HCT116 (cell line): ENCODE data around the gene TNFAIP8L3. TPM values are rescaled to one million over a fixed set of nuclear protein-coding genes. Genes with fewer than 3 reads are reported as not detected.

Source experiments
- ATAC-seq: fragments of 200-7000 bp; cut with Tn5 transposase; 2 replicates; pipeline ENCODE4 v1.9.1; 2020; ENCODE audit warnings: mild to moderate bottlenecking, moderate library complexity
- BruUV-seq: library from RNA; stranded (reverse); fragments of 400-500 nt; replicated peaks from 2 replicates; lab custom pipeline; 2021; lab: Mats Ljungman, UMichigan
- CTCF ChIA-PET: fragments of 300-600 bp; sonication (Branson Sonifier 250); formaldehyde crosslinking; loops from one replicate; lab custom pipeline; 2021; ENCODE audit warnings: antibody characterized with exemption; lab: Charles Lee
- POLR2A ChIA-PET: fragments of 300-600, 350-600 bp; sonication (Branson Sonifier 250); formaldehyde crosslinking; loops from one replicate; lab custom pipeline; 2021; ENCODE audit warnings: antibody characterized with exemption; lab: Charles Lee
- RAD21 ChIA-PET, 2 experiments: fragments of 300-600 bp; sonication (Branson Sonifier 250); formaldehyde crosslinking; loops; one replicate each; lab custom pipeline; 2023; ENCODE audit warnings: low total read pairs in 2 of 2; ENCODE audit not compliant: uncharacterized antibody in 2 of 2, unreplicated experiment in 2 of 2, low non-redundant PET in 1 of 2; lab: Charles Lee
- DNase-seq: peaks from one replicate; pipeline ENCODE4 v3.0.0-alpha.2; 2010; ENCODE audit warnings: low read depth, low spot score
- H2AFZ ChIP-seq: fragments of 200-600 bp; shearing (Covaris generic), sonication (generic); 2 replicates; pipeline ENCODE4 v1.6.1; 2017; ENCODE audit warnings: low read depth, mixed run types, mixed read lengths, antibody characterized with exemption, low read length; ENCODE audit not compliant: poor library complexity, severe bottlenecking
- H3K27ac ChIP-seq: 2 replicates; pipeline ENCODE4 v1.5.1; 2012; ENCODE audit warnings: low read depth, low read length
- H3K27me3 ChIP-seq: fragments of 200-600 bp; sonication (generic); 2 replicates; pipeline ENCODE4 v1.6.1; 2016; ENCODE audit warnings: mixed run types, low read length, mixed read lengths; ENCODE audit not compliant: insufficient read depth
- H3K36me3 ChIP-seq, 2 experiments: fragments of 200-500 bp in 1 of 2; fragments of 200-600 bp in 1 of 2; sonication (Bioruptor generic) in 1 of 2; sonication (generic) in 1 of 2; 2 replicates each; pipeline versions ENCODE4 v1.5.1 to v1.6.1; 2014 to 2016; ENCODE audit warnings: low read length in 2 of 2, inconsistent platforms in 1 of 2, mixed read lengths in 1 of 2, mixed run types in 1 of 2; ENCODE audit not compliant: insufficient read depth in 2 of 2, control insufficient read depth in 1 of 2
- H3K4me1 ChIP-seq, 2 experiments: fragments of 200-600 bp in 1 of 2; sonication (generic) in 1 of 2; 2 replicates each; pipeline versions ENCODE4 v1.5.1 to v1.6.1; 2012 to 2017; ENCODE audit warnings: low read length in 2 of 2, inconsistent platforms in 1 of 2, mild to moderate bottlenecking in 1 of 2, mixed read lengths in 1 of 2, mixed run types in 1 of 2, moderate library complexity in 1 of 2; ENCODE audit not compliant: insufficient read depth in 2 of 2, control insufficient read depth in 1 of 2
- H3K4me2 ChIP-seq: fragments of 200-600 bp; sonication (generic); 2 replicates; pipeline ENCODE4 v1.6.1; 2017; ENCODE audit warnings: mixed run types, low read length, mixed read lengths
- H3K4me3 ChIP-seq, 2 experiments: fragments of 200-600 bp in 1 of 2; sonication (generic) in 1 of 2; replicated peaks in 1 of 2; 2 replicates each; pipeline ENCODE4 v1.5.1; 2011 to 2016; ENCODE audit warnings: low read length in 2 of 2, control low read depth in 1 of 2, low read depth in 1 of 2, mild to moderate bottlenecking in 1 of 2, mixed read lengths in 1 of 2, mixed run types in 1 of 2
- H3K79me2 ChIP-seq: fragments of 200-600 bp; sonication (generic); 2 replicates; pipeline ENCODE4 v1.6.1; 2017; ENCODE audit warnings: mild to moderate bottlenecking, mixed run types, low read length, moderate library complexity, mixed read lengths; ENCODE audit not compliant: insufficient read depth
- H3K9ac ChIP-seq: fragments of 200-600 bp; sonication (generic); 2 replicates; pipeline ENCODE4 v1.6.1; 2016; ENCODE audit warnings: low read length, mixed read lengths
- H3K9me2 ChIP-seq: fragments of 200-600 bp; sonication (generic), shearing (Covaris generic); 2 replicates; pipeline ENCODE4 v1.6.1; 2017; ENCODE audit warnings: mixed run types, mild to moderate bottlenecking, moderate library complexity; ENCODE audit not compliant: insufficient read depth
- H3K9me3 ChIP-seq, 2 experiments: fragments of 200-500 bp in 1 of 2; fragments of 200-600 bp in 1 of 2; sonication (Bioruptor generic) in 1 of 2; sonication (generic) in 1 of 2; 2 replicates each; pipeline ENCODE4 v1.6.1; 2014 to 2017; ENCODE audit warnings: low read length in 2 of 2, mixed read lengths in 2 of 2, inconsistent platforms in 1 of 2, low read depth in 1 of 2, mild to moderate bottlenecking in 1 of 2, mixed run types in 1 of 2, moderate library complexity in 1 of 2; ENCODE audit not compliant: control insufficient read depth in 1 of 2, insufficient read depth in 1 of 2
- H4K20me1 ChIP-seq: fragments of 200-600 bp; sonication (generic), shearing (Covaris generic); 2 replicates; pipeline ENCODE4 v1.6.1; 2017; ENCODE audit warnings: mixed run types, mild to moderate bottlenecking, moderate library complexity; ENCODE audit not compliant: insufficient read depth
- CEBPB ChIP-seq: IDR thresholded peaks from 2 replicates; pipeline ENCODE4 v1.6.1; 2012; ENCODE audit warnings: low read depth
- EZH2 ChIP-seq: fragments of 200-600 bp; sonication (generic); IDR thresholded peaks from 2 replicates; pipeline ENCODE4 v1.6.1; 2017; ENCODE audit warnings: antibody characterized with exemption, mixed run types
- EZH2phosphoT487 ChIP-seq: fragments of 200-600 bp; IDR thresholded peaks from 2 replicates; pipeline ENCODE4 v1.6.1; 2018; ENCODE audit warnings: antibody characterized with exemption, borderline replicate concordance
- FOSL1 ChIP-seq: IDR thresholded peaks from 2 replicates; pipeline ENCODE4 v1.6.1; 2012; ENCODE audit warnings: low read depth
- MAX ChIP-seq: IDR thresholded peaks from 2 replicates; pipeline ENCODE4 v1.6.1; 2012
- RAD21 ChIP-seq: IDR thresholded peaks from 2 replicates; pipeline ENCODE4 v1.6.1; 2012; ENCODE audit warnings: low read depth, mild to moderate bottlenecking
- SIN3A ChIP-seq: IDR thresholded peaks from 2 replicates; pipeline ENCODE4 v1.6.1; 2012; ENCODE audit warnings: low read depth
- SP1 ChIP-seq: IDR thresholded peaks from 2 replicates; pipeline ENCODE4 v1.6.1; 2012; ENCODE audit warnings: low read depth
- SRF ChIP-seq: IDR thresholded peaks from 2 replicates; pipeline ENCODE4 v1.6.1; 2012; ENCODE audit warnings: low read depth
- ZBTB33 ChIP-seq: IDR thresholded peaks from 2 replicates; pipeline ENCODE4 v1.6.1; 2011; ENCODE audit warnings: mild to moderate bottlenecking, low read length, moderate library complexity; ENCODE audit not compliant: insufficient replicate concordance; ENCODE audit errors: extremely low read depth
- intact Hi-C: fragments of 100-400 bp; cut with micrococcal nuclease; formaldehyde crosslinking; loops from 2 replicates; pipeline ENCODE4 v1.10.0; 2022
- total RNA-seq: library from RNA; stranded (reverse); gene quantifications from one replicate; pipeline ENCODE4 v1.2.1, GENCODE V29; 2021; ENCODE audit not compliant: unreplicated experiment
- TF ChIP-seq, protein P1 (sequence below): IDR thresholded peaks from 2 replicates; pipeline ENCODE4 v1.6.1; 2012
- TF ChIP-seq, protein P2 (sequence below), 3 experiments: fragments of 200-600 bp in 1 of 3; sonication (generic) in 1 of 3; IDR thresholded peaks in 2 of 3; conservative IDR thresholded peaks in 1 of 3; 2 replicates each; pipeline ENCODE4 v1.5.1; 2012 to 2017; ENCODE audit warnings: low read depth in 2 of 3, low read length in 2 of 3, antibody characterized with exemption in 1 of 3, borderline replicate concordance in 1 of 3, control low read depth in 1 of 3, mild to moderate bottlenecking in 1 of 3, mixed read lengths in 1 of 3, mixed run types in 1 of 3, moderate library complexity in 1 of 3; ENCODE audit not compliant: insufficient read depth in 1 of 3

Gene TNFAIP8L3
- total RNA-seq, 1 experiment from 2014 or later, result 0.47 TPM

GRCh38 chr15:51079226-51079625, 15.5 kb downstream of the TNFAIP8L3 start:
- H4K20me1 ChIP-seq, result no peaks in the 10 kb centered on the region
- no peaks in the 10 kb centered on the region for H3K9me3 ChIP-seq
- BruUV-seq, result no TSS peak
- no peak overlapping the region for H3K4me3 ChIP-seq
- no peak overlapping the region for H3K9ac ChIP-seq
- H3K4me1 ChIP-seq, result peaks cover 6 to 7% of the 10 kb centered on the region in 2 experiments; a peak in 2 of 4 replicates
- ATAC-seq (no peak), DNase-seq (no peak)
- CTCF ChIA-PET, result no interaction called here
- intact Hi-C loops, result no loop called here
- H3K36me3 ChIP-seq, result no peaks in the 10 kb centered on the region
- H3K4me2 ChIP-seq, result no peak overlapping the region
- H3K27ac ChIP-seq, result no peak overlapping the region
- no peaks in the 10 kb centered on the region for H3K9me2 ChIP-seq
- H2AFZ ChIP-seq, result no peak overlapping the region
- no peaks in the 10 kb centered on the region for H3K27me3 ChIP-seq
- no peaks in the 10 kb centered on the region for H3K79me2 ChIP-seq
- RAD21 ChIA-PET, result no interaction called here
- POLR2A ChIA-PET, result no interaction called here
- TF ChIP-seq, protein P1, sequence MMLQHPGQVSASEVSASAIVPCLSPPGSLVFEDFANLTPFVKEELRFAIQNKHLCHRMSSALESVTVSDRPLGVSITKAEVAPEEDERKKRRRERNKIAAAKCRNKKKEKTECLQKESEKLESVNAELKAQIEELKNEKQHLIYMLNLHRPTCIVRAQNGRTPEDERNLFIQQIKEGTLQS, result no peak
- no peak for TF ChIP-seq CEBPB
- TF ChIP-seq FOSL1, result no peak
- TF ChIP-seq SRF, result no peak
- TF ChIP-seq EZH2, result no peak
- no peak for TF ChIP-seq ZBTB33
- TF ChIP-seq SP1, result no peak
- TF ChIP-seq EZH2phosphoT487, result no peak
- no peak for TF ChIP-seq SIN3A
- TF ChIP-seq, protein P2, sequence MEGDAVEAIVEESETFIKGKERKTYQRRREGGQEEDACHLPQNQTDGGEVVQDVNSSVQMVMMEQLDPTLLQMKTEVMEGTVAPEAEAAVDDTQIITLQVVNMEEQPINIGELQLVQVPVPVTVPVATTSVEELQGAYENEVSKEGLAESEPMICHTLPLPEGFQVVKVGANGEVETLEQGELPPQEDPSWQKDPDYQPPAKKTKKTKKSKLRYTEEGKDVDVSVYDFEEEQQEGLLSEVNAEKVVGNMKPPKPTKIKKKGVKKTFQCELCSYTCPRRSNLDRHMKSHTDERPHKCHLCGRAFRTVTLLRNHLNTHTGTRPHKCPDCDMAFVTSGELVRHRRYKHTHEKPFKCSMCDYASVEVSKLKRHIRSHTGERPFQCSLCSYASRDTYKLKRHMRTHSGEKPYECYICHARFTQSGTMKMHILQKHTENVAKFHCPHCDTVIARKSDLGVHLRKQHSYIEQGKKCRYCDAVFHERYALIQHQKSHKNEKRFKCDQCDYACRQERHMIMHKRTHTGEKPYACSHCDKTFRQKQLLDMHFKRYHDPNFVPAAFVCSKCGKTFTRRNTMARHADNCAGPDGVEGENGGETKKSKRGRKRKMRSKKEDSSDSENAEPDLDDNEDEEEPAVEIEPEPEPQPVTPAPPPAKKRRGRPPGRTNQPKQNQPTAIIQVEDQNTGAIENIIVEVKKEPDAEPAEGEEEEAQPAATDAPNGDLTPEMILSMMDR (IDR thresholded peaks at IDR 0.05 in 2 of 3, conservative IDR thresholded peaks at IDR 0.05 in 1 of 3; ENCODE audit: borderline replicate concordance in 1 of 3, insufficient read depth in 1 of 3, low read depth in 2 of 3, low read length in 2 of 3), result no peak
- TF ChIP-seq MAX, result no peak
- TF ChIP-seq RAD21, result no peak
